Stimulated activated CD4-positive, alpha-beta T cell treated with anti-CD3 and anti-CD28 coated beads, Interleukin-15, amount 100 ng/mL, for 48 hours (primary cell): ENCODE measurements around the gene PPP4R3B.
"Not testable (repeated sequence)": the region's sequence is repeated elsewhere in the genome, so short reads cannot be mapped to it uniquely, and the experiment has no call there.

Experiments
- DNase-seq, 2 donors: peaks; one replicate each; pipeline ENCODE4 v3.0.0-alpha.2; 2020; ENCODE audit warnings: low read depth in 2 of 2

PPP4R3B gene

GRCh38 chr2:55595536-55595935 is 21.9 kb downstream of the PPP4R3B start:
- no peak for DNase-seq

- DNase-seq = no peak
These were observed 25.3 kb downstream of the PPP4R3B start for GRCh38 chr2:55592130-55592529.

- no peak for DNase-seq
These were observed 26.5 kb downstream of the PPP4R3B start for GRCh38 chr2:55590810-55591440.

GRCh38 chr2:55585451-55586080 is 31.9 kb downstream of the PPP4R3B start:
- DNase-seq = no peak

- no peak for DNase-seq
These were observed 35.4 kb downstream of the PPP4R3B start for GRCh38 chr2:55581874-55582547.

GRCh38 chr2:55581435-55581834 is 36.0 kb downstream of the PPP4R3B start:
- no peak for DNase-seq

GRCh38 chr2:55569002-55569401 is 48.4 kb downstream of the PPP4R3B start:
- not testable (repeated sequence) for DNase-seq

GRCh38 chr2:55567298-55567697 is 50.1 kb downstream of the PPP4R3B start:
- no peak for DNase-seq

GRCh38 chr2:55565613-55566012 is 51.8 kb downstream of the PPP4R3B start:
- DNase-seq = no peak

GRCh38 chr2:55560855-55561254 is 56.6 kb downstream of the PPP4R3B start:
- DNase-seq = no peak

- DNase-seq = no peak
These were observed 60.6 kb downstream of the PPP4R3B start for GRCh38 chr2:55556809-55557208.

- DNase-seq = no peak
These were observed 61.4 kb downstream of the PPP4R3B start for GRCh38 chr2:55555977-55556376.

- no peak for DNase-seq
These were observed 64.1 kb downstream of the PPP4R3B start for GRCh38 chr2:55553321-55553720.

GRCh38 chr2:55550368-55551102 is 66.9 kb downstream of the PPP4R3B start:
- no peak for DNase-seq

- DNase-seq = not testable (repeated sequence)
These were observed 69.7 kb downstream of the PPP4R3B start for GRCh38 chr2:55547679-55548078.

- no peak for DNase-seq
These were observed 70.4 kb downstream of the PPP4R3B start for GRCh38 chr2:55547001-55547400.

GRCh38 chr2:55530539-55531081 is 86.8 kb downstream of the PPP4R3B start:
- DNase-seq = no peak

- DNase-seq = no peak
These were observed 91.2 kb downstream of the PPP4R3B start for GRCh38 chr2:55526174-55526573.

GRCh38 chr2:55524884-55525437 is 92.5 kb downstream of the PPP4R3B start:
- DNase-seq = no peak

- no peak for DNase-seq
These were observed 97.2 kb downstream of the PPP4R3B start for GRCh38 chr2:55519938-55520885.

GRCh38 chr2:55518841-55519165 is 98.6 kb downstream of the PPP4R3B start:
- no peak for DNase-seq
